DMS153 treated with DMSO at 0.1 percent for 48 hours (cell line): ENCODE results near the gene TMEM145.

Experiments
- DNase-seq: peaks from one replicate; lab custom pipeline; 2025; ENCODE audit not compliant: unreplicated experiment; lab: John Stamatoyannopoulos, UW

The TMEM145 gene

GRCh38 chr19:42288881-42289555, 24.1 kb upstream of the TMEM145 start:
- DNase-seq: no peak

DNA sequence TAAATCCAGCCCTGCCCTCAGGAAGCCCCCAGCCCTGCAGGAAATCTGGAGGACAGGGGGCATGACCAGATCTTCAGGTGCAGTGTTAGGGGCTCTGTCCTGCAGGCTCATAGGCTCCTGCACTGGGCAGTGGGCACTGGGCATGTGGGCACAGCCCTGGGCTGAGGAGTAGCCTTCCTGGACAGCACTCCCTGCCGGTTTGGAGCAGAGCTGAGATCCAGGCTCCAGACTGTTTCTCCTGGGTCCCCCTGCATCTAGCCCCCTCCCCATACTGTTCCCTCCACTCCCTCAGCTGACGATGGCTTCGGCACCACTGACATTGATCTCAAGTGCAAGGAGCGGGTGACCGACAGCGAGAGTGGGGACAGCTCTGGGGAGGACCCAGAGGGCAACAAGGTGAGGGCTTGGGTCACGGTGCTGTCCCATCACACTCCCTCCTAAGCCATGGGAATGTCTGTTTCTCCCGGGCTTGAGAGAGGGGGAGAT, 23.5 kb upstream of the TMEM145 start:
- DNase-seq: no peak

DNA sequence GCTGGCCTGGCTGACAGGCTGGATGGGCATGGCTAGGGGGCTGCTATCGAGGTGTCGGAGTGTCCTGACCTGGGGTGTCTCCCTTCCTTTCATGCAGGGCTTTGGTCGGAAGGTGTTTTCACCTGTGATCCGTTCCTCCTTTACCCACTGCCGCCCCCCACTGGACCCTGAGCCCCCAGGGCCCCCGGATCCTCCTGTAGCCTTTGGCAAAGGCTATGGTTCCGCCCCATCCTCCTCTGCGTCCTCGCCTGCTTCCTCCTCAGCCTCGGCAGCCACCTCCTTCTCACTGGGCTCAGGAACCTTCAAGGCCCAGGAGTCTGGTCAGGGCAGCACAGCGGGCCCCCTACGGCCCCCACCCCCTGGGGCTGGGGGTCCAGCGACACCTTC, 23.0 kb upstream of the TMEM145 start:
- DNase-seq: no peak

DNA sequence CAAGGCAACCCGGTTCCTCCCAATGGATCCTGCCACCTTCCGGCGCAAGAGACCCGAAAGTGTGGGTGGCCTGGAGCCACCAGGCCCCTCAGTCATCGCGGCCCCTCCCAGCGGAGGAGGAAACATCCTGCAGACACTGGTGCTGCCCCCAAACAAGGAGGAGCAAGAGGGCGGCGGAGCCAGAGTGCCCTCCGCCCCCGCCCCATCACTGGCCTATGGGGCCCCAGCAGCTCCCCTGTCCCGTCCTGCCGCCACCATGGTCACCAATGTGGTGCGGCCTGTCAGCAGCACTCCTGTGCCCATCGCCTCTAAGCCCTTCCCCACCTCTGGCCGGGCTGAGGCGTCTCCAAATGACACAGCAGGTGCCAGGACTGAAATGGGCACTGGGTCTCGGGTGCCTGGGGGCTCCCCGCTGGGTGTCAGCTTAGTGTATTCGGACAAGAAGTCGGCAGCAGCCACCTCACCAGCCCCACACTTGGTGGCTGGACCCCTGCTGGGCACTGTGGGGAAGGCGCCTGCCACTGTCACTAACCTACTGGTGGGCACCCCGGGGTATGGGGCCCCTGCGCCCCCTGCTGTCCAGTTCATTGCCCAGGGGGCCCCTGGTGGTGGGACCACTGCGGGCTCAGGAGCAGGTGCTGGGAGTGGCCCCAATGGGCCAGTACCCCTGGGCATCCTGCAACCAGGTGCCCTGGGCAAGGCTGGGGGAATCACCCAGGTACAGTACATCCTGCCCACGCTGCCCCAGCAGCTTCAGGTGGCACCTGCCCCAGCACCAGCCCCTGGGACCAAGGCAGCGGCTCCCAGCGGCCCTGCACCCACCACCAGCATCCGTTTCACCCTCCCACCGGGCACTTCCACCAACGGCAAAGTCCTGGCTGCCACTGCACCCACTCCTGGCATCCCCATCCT, 22.3 kb upstream of the TMEM145 start:
- DNase-seq: no peak

GRCh38 chr19:42291435-42291810, 21.7 kb upstream of the TMEM145 start:
- DNase-seq: no peak

GRCh38 chr19:42292042-42292960, 20.8 kb upstream of the TMEM145 start:
- DNase-seq: no peak

- DNase-seq: no peak
Measured at GRCh38 chr19:42292963-42293362, 20.1 kb upstream of the TMEM145 start.

- DNase-seq: no peak
Measured at GRCh38 chr19:42293540-42293939, 19.6 kb upstream of the TMEM145 start.

DNA sequence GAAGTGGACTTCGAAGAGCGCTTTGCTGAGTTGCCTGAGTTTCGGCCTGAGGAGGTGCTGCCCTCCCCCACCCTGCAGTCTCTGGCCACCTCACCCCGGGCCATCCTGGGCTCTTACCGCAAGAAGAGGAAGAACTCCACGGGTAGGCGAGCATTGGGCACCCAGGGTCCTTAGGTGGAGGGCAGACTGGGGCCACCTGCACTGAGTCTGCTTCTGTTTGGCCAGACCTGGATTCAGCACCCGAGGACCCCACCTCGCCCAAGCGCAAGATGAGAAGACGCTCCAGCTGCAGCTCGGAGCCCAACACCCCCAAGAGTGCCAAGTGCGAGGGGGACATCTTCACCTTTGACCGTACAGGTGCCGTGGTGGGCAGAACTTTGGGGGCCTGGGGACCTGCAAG, 19.2 kb upstream of the TMEM145 start:
- DNase-seq: no peak

DNA sequence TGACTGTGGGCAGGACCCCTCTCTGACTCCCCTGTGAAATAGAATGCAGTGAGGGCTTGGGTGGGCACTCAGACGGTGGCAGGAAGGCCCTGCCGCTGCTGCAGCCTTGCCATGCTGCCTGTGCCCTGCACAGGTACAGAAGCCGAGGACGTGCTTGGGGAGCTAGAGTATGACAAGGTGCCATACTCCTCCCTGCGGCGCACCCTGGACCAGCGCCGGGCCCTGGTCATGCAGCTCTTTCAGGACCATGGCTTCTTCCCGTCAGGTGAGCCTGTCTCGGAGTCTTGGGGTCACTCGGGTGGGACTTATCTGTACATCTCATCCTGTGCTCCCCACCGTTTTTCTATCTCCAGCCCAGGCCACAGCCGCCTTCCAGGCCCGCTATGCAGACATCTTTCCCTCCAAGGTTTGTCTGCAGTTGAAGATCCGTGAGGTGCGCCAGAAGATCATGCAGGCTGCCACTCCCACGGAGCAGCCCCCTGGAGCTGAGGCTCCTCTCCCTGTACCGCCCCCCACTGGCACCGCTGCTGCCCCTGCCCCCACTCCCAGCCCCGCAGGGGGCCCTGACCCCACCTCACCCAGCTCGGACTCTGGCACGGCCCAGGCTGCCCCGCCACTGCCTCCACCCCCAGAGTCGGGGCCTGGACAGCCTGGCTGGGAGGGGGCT, 18.5 kb upstream of the TMEM145 start:
- DNase-seq: no peak

GRCh38 chr19:42295342-42295741, 17.8 kb upstream of the TMEM145 start:
- DNase-seq: no peak

DNA sequence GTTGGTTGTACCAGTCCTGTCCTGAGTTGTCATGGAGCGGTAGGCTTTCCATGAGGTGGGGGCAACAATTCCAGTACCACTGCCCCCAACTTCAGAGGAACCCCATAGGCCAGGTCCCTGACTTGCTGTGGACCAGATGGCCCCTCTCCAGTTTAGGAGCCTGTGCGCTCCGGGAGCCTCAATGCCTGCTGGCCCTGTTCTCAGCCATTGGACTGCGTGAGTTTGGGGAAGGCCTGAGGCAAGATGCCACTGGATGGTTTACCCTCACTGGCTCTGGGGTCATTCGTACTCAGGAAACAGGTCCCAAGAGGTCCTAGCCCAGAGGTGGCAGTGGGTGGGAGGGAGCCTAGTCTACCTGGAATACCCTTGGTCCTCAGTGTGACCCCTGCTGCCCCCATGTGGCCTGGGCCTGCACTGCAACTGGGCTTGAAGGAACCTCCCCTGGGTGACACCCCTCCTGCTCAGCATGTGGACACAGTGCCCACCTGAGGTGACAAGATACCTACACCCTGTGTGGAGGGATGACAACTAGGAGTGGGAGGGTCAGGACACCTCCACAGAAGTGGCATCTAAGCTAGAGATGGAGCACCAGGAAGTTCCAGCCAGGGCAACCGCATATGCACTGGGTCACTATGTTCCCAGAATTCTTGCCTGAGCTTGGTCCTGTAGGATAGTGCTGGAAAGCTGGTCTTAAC, 17.1 kb upstream of the TMEM145 start:
- peak; percentile 29 for DNase-seq

- DNase-seq: no peak
Measured at GRCh38 chr19:42297039-42297438, 16.1 kb upstream of the TMEM145 start.

DNA sequence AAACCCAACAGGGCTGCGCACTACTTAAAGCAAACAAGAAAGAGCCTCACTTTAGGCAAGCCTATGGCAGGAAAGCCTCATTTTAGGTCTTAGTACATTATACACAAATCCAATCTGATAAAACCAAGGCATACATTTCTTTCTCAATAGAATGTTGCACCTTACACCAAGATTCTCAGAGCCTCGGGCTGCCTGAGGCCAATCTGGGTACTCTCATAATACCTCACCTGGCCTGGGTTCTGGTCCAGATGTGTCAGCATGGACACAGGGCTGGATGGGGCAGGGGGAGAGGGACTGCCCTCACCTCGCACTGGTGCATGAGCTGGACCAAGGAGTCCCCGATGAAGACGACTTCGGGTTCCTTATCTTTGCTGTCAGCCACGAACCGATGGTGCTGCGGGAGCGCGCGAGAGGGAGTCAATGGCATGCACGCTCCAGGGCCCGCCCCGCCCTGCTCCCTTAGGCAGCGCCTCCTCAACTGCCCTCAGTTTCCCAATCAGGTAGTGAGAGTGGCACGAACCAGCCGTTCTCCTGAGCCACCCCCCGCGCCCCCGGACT, 11.4 kb upstream of the TMEM145 start, which contains the start of gene PRR19:
Gene PRR19 (plus strand): TSS at position 487 of the 558 bp plus-strand sequence. CDS start 7,453 bp downstream, outside the sequence.
- DNase-seq: no peak

DNA sequence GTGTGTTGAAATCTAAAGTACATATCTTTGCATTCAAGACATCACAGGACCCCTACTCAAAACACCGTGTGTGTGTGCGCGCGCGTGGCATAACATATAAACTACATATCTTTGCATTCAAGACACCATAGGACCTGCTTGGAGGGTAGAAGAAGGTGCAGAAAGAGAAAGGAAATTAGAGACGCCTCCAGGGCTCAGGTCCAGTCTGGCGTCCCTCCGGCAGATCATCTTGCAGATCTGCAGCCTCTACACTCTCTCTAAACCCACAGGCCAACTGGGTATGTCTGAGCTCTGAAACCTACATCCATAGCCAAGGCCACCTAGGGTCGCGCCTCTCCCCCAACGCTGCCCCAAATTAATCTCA, 10.0 kb upstream of the TMEM145 start:
- no peak for DNase-seq

GRCh38 chr19:42303876-42304275, 9.2 kb upstream of the TMEM145 start:
- no peak for DNase-seq

- DNase-seq: no peak
Measured at GRCh38 chr19:42306646-42307045, 6.5 kb upstream of the TMEM145 start.

- DNase-seq: no peak
Measured at GRCh38 chr19:42309686-42310085, 3.4 kb upstream of the TMEM145 start.

- no peak for DNase-seq
Measured at GRCh38 chr19:42311657-42312056, 1.5 kb upstream of the TMEM145 start.

- no peak for DNase-seq
Measured at GRCh38 chr19:42312370-42312769, 739 bp upstream of the TMEM145 start.
